HG03066 (cell line): ENCODE results near the gene ZMYND8.
"Not testable (repeated sequence)": the region's sequence is repeated elsewhere in the genome, so short reads cannot be mapped to it uniquely, and the experiment has no call there.

ENCODE experiments used
- ATAC-seq: cut with Tn5 transposase; IDR thresholded peaks from one replicate; pipeline ENCODE4 v1.9.1; 2021; ENCODE audit warnings: low read depth; ENCODE audit not compliant: unreplicated experiment

The ZMYND8 gene

DNA sequence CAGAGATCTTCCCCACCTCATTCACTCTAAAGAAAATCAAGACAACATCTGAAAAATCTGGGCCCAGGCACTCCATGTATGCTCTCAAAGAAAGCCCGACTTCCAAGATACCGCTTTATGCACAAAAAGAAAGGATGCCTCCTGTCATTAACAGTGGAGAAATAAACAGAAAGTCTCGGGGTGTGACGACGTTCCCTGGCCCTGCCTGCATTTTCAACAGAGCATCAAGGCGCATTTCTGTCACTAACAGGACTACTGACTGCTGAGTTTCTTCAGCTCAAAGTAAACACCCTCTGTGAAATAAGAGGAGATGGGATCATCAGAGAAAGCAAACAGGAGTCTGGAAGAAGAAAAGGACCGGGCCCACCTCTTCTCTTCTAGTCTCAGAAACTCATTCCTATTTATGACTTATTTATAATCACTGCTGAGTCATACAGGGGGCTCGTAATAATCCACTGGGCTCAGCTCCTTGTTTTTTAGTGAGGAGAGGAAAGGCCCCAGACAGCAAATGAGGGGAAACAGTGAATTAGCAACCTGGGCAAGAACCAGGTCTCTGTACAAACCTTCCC, 99.7 kb downstream of the ZMYND8 start:
- ATAC-seq, result no peak

DNA sequence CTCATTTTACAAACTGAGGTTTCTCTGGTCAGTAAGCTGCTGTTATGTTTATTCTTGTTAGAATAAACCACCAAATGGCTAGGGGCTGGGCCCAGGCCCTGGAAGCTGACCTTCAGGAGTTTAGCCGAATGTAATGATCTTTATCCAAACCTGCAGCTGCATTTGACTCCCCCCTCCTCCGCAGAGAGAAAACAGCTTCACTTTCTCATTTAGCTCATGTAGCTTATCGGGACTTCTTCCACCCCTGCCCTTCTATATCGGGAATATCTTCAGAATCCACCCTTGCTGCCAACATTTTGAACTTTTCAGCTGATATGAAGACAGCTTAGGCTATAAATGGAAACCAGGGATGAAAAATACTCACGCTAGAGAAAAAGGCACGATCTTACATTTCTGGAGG, 102.6 kb downstream of the ZMYND8 start:
- ATAC-seq, result no peak

DNA sequence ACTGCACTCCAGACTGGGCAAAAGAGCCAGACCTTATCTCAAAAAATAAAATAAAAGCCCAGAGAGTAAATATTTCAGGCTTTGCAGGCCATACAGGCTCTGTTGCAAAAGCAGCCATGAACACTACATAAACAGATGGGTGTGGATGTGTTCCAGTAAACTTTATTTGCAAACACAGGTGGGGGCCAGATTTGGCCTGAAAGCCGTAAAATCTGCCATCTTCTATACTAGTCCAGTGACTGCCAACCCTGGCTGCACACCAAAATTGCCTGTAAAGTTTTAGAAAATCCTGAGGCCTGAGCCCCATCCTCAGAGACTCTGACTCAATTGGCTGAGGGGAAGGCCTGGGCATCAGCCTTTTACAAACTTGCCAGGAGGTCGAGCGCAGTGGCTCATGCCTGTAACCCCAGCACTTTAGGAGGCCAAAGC, 103.6 kb downstream of the ZMYND8 start:
- ATAC-seq, result no peak

DNA sequence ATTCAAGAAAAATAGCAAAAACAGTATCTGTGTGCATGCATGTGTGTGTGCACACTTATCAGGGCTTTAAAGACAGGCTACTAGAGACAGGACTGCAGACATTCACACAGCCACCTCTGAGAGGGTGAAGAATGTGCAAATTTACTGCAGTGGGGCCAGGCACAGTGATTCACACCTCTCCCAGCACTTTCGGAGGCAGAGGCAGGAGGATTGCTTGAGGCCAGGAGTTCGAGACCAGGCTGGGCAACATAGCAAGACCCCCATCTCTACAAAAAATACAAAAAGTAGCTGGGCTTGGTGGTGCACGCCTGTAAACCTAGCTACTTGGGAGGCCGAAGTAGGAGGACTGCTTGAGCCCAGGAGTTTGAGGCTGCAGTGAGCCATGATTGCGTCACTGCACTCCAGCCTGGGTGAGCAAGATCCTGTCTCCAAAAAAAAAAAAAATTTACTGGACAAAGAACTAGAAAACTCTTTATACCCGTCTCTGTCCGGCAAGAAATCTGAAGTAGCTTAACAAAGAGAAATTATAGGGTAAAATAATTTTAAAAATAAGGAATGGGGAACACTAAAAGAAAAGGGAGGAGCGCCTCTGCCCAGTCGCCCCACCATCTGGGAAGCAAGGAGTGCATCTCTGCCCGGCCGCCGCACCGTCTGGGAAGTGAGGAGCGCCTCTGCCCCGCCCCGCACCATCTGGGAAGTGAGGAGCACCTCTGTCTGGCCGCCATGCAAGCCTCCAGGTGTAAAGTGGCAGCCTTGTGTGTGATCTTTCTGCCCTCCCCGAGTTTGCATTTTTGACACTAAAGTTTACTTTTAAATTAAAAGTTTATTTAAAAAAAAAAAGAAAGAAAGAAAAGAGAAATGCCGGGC, 105.1 kb downstream of the ZMYND8 start:
- ATAC-seq, result no peak

DNA sequence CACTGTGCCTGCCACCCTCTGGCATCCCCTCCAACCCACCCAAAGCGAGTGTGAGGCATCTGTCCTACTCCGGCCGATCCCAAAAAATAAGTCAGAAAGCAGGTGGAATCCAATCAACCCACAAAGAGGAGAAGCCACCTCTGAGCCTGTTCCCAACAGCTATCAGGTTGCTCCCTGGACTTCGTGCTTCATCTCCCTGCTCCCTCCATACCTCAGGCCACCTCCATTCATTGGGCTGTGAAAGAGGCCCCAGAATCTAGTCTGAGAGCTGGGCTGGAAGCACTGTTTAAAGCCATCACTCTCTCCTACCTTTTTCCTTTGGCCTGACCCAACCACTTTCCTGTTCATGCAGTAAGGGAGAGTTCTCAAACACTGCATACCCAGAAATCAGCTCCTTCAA, 106.1 kb downstream of the ZMYND8 start:
- ATAC-seq, result no peak

DNA sequence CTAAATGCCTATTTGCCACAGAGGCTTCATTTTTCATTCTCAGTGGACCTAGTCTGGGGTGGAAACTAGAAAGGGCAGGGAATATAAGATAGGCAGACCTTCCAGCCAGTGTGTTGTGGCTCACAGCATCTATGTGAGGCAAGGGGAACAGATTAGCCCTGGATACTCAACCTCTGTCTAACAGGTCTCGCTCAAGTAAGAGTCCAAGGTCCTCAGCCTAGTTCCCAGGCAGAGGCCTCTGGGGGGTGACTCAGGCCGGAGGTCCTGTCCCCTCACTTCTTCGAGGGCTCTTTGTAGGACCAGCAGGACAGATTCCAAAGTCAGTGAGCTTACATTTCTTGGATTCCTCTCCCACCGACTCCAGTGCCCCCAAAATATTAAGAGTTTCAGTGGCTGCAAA, 106.6 kb downstream of the ZMYND8 start:
- ATAC-seq, result no peak

DNA sequence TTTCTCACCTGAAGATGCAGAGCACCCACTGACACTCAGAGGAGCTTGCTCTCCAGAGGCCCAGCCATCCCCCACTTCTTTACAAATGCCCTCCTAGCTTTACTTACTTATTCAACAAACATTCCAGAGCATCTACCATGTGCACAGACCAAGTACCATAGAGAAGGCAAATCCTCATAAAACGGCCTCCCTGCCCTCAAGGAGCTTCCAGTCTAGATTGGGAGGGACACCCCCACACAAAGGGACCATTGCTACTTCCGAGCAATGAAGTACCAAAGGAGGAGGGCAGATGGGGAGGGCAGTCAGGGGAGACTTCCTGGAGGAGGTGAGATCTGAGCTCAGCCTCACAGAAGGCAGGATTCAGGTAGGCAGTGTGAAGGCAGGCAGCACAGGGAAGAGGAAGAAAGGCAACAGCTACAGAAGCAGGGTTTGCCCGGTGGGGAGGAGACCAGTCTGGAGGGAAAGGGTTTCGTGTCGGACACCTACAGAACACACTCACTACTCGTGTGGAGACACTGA, 108.0 kb downstream of the ZMYND8 start:
- ATAC-seq, result no peak

DNA sequence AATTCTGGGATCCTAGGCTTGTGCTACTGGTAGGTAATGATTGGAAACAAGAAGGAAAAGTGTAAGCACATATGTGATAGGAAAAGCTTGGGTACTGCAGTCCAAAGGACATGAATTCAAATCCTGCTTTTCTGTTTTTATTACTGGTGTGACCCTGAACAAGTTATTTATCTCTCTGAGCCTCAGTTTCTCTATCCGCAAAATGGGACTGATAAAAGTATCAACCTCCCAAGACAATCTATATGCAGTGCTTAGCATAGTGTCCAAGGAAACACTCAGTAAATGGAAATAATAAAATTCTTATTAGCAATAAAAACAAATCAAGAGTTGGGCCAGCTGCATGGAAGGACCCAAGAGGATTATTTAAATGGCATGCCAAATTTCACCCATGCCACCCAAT, 108.5 kb downstream of the ZMYND8 start:
- no peak for ATAC-seq

DNA sequence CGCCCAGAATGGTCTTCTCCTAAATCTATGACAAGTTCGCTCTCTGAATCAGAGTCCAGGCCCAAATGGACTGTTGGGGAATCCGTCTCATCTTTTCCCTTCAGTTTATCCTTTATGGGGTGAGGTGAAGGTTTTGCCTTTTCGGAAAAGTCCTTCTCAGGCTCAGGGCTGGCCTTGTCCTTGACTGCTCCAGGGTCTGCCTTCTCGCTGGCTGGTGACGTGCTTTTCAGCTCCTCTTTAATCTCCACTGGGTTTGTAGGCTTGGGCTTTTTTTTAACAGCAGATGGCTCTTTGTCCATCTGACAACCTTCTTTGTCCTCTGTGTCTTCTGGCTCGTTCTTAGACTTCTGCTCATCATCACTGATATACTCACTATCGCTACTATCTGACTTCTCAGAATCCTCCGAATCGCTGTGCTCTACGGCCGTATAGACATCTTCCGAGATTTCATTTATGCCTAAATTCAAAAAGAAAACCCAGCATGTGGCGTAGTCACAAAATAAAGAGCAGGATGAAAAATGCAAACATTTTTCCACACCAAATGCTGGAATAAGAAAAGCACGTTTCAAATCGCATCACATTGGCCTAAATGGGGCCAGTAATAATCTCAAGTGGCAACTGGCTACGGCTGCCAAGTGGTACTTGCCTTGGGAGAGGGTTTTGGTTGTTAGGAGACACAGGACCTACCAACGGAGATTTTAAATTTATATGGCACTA, 110.3 kb downstream of the ZMYND8 start:
- ATAC-seq, result no peak

DNA sequence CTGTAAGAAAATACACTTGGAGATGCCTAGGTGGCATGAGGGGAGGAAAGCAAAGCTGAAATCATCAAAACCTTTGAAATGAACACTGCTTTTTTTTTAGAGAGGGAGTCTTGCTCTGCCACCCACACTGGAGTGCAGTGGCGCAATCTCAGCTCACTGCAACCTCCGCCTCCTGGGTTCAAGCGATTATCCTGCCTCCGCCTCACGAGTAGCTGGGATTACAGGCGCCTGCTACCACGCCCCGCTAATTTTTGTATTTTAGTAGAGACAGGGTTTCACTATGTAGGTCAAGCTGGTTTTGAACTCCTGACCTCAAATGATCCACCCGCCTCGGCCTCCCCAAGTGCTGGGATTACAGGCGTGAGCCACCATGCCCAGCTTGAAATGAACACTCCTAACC, 111.3 kb downstream of the ZMYND8 start:
- ATAC-seq, result not testable (repeated sequence)

DNA sequence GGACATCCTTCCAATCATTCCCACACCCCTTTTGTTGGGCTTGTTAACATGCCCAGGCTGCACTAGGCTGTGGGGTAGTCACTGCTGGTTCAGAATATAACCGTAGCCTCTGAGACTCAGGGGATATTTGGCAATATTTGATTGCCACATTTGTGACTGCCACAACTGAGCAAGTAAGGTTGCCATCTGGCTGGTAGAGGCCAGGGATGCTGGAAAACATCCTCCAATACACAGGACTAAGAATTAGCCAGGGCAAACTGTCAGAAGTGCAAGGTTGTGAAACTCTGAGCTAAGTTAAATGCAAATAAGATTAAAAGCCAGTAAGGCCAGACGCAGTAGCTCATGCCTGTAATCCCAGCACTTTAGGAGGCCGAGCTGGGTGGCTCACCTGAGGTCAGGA, 112.0 kb downstream of the ZMYND8 start:
- ATAC-seq, result no peak

DNA sequence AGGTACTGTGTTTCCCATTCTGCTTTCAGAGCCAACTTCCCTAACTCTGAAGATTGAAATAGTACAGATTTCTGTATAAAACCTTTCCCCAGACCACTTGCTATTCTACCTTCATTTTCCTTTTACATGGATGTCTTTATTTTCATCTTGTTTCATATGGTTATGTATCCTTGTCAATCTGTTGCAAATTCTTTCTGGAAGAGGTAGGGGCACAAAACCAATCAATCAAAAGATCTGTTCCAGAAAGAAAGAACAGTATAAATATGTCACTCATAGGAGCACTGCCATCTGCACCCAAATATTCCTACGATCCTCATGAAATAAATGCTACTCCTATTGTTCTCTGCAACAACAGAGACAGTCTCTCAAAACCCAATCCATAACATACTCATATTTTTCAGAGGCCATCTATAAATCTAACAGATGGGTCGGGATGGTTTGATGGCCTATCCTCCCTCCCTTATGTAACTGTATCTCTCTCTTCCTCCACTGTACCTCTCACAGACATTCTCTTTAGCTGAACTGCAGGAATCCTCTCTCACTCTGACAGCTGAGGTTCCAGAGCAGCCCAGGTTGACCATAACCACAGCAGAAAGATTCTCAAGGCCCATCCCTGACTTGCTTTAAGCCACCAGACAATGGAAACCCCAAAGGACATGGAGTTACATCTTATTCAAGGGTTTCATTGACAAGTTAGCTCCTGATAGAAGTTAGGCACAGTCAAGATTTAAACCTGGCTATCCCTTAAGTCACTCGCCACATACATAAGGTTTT, 112.8 kb downstream of the ZMYND8 start:
- ATAC-seq, result no peak

DNA sequence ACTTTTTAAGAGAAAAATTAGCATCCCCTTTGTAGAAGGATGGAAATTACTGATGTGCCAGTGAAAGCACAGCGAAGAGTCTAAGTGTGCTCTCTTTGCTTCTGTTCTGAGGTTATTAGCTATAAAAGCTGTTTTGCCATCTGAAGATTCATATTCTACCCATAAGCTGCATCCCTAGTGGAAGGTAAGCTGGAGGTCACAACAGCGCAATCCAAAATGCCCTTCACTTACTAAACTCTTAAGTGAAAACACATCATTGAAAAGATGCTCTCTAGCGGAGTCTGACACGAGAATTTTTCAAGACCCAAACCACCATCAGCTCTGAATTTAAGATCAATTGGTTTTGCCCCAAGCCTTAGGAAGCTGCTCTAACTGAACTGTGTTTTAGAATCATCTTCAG, 113.5 kb downstream of the ZMYND8 start:
- ATAC-seq, result no peak

DNA sequence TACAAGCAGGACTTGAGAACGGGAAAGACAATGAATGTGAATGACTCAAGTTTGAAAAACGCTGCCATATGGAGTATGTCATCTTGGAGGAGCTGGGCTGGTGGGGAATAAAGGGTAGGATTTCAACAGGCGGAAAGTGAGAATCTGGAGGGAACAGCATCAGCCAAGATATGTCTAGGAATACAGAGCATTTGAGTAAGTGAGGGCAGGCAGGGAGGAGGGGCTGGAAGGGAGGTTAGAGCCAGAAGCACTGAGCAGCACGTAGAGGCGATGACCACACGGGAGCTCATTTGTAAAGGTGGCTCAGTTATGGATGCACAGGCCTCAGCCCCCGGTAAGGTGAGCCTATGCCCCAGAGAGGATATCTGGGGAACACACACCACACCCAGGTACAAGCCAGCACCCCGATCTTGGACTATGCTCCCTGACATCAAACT, 115.1 kb downstream of the ZMYND8 start:
- no peak for ATAC-seq

DNA sequence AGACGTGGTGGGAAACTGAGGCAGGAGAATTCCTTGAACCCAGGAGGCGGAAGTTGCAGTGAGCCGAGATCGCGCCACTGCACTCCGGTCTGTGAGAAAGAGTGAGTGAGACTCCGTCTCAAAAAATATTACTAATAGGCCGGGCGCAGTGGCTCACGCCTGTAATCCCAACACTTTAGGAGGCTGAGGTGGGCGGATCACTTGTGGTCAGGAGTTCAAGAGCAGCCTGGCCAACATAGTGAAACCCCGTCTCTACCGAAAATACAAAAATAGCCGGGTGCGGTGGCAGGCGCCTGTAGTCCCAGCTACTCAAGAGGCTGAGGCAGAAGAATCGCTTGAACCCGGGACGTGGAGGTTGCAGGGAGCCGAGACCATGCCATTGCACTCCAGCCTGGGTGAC, 116.4 kb downstream of the ZMYND8 start:
- ATAC-seq, result not testable (repeated sequence)

DNA sequence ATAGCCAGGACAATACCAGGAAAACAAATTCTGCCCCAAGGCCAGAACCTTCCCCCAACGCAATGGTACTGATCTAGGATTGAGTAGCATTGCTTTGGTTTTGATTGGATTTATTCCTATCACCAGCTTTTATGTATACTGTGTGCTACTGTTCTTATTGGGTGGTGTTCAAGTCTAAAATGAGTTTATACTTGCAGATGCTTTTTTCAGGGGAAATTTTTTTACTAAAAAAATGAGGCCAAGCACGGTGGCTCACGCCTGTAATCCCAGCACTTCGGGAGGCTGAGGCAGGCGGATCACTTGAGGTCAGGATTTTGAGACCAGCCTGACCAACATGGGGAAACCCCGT, 116.8 kb downstream of the ZMYND8 start:
- no peak for ATAC-seq

DNA sequence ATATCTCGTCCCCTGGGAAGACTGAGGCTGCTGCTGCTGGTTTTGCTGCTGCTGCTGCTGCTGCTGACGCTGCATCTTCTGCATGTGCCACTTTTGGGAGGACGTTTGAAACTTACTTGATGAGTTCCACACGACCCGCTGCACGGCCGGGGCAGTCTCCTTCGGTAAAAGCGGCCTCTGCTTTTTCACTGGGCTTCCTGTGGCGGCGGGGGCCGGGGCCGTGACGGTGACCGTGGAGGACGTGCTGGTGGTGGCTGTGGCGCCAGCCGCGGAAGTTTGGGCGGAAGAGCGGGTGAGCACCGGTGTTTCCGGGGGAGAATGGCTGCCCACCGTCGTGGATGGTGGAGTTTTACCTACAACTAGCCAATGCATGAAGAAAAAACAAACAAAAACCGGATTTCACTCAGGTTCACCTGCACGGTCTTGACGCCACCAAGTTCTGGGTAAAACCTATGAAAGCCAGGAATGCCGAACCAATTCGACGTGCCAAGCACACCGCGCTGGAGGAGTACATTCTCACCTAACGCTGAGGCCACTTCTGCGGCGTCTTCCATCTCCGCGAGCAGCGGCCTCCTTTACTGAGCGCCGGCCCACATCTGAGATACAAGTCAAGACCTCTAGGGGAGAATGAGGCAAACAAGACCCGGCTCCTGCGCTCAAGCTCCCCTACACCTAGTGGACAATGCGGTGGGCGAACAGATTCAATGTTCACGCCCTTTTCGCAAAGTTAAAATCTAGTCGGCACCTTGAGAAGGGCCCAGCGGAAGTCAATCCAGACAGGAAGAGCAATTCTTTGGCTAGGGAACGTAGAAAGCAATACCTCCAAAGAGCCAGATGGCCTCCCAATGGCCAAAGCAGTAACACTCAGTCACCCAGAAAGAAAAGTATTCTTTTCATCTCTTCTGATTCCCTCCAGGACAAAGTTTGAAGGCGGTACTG, 117.5 kb downstream of the ZMYND8 start:
- ATAC-seq, result no peak

DNA sequence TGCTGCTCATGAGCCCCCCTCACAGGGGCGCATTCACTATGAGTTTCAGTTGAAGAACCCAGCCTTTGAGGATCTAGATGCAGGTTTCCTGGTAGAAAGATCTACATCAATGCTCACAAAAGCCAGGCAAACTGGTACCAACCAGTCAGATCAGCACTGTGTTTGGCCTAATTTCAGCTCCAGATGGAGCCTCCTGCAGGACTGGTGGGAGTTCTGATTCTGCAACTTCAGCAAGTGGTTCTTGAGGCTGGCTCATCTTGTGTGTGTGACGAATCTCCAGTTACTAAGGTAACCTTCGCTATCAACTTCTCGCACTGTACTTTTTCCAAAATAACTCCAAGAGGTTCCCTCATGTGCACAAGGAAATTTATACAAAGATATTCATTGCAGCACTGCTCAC, 118.8 kb downstream of the ZMYND8 start:
- no peak for ATAC-seq

DNA sequence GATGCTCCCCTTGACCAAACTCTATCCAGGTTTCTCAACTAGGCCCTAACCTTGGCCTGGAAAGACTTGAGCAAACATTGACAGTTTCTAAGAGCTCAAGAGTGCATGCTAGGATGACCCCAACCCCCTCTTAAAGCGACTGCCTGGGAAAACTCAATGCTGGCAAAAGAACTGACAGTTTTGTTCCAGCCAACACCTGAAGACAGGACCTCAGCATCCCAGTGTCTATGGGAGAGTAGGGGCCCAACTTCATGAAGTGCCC, 119.9 kb downstream of the ZMYND8 start:
- no peak for ATAC-seq
